ENCODE data around the gene PIM3. TPM values are rescaled to one million over a fixed set of nuclear protein-coding genes. Genes with fewer than 3 reads are reported as not detected.

PIM3 gene
- total RNA-seq, 4 donors from 2014 or later = 103 to 202 (median 143) TPM

DNA sequence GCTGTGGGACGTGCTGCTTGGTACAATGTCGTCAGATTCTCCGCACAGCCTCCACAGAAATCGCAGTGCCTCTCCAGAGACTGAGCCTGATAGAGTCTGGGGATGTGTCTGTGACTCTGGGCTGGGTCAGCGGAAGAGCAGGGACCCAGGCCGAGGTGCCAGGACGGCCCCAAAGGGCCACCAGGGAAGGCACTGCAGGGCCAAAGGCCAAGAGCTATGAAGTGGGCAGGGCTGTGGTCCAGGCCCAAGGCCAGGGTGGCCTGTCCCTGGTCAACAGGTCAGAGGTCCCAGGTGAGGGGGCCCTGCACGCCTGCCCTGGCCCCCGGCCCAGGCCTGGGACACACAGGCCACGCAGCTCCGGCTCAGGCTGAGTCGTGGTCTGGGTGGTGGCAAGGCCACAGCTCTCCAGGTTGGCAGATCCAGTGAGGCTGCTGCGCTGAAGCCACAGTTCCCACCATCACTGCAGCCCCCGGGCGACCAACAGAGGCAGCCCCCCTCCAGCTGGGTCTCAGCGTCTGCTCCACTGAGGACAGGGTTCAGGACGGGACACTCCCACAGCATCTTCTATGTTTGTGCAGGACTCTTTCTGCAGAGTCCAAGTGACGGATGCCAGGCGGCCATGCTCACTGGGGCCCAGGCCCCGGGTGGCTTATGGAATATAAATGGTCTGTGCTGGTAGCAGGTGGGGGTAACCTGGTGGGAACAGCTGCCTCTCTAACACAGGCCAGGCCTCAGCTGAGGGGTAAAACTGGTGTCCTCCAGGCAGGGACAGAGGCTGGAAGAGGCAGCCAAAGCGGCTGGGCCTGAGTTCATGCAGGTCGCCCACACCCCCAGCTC is 4.8 kb upstream of the PIM3 start:
- Histone ChIP-seq H3K9me3 (no peaks in the 10 kb centered on the region), H3K27ac (peak overlapping the region; percentile 92), H3K4me3 (no peak overlapping the region), H3K4me1 (peaks cover 77% of the 10 kb centered on the region), H3K36me3 (no peaks in the 10 kb centered on the region), H3K27me3 (no peaks in the 10 kb centered on the region)
- TF ChIP-seq POLR2AphosphoS5 (IDR thresholded peaks at IDR 0.05) = no peak
- TF ChIP-seq, protein P1, sequence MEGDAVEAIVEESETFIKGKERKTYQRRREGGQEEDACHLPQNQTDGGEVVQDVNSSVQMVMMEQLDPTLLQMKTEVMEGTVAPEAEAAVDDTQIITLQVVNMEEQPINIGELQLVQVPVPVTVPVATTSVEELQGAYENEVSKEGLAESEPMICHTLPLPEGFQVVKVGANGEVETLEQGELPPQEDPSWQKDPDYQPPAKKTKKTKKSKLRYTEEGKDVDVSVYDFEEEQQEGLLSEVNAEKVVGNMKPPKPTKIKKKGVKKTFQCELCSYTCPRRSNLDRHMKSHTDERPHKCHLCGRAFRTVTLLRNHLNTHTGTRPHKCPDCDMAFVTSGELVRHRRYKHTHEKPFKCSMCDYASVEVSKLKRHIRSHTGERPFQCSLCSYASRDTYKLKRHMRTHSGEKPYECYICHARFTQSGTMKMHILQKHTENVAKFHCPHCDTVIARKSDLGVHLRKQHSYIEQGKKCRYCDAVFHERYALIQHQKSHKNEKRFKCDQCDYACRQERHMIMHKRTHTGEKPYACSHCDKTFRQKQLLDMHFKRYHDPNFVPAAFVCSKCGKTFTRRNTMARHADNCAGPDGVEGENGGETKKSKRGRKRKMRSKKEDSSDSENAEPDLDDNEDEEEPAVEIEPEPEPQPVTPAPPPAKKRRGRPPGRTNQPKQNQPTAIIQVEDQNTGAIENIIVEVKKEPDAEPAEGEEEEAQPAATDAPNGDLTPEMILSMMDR (IDR thresholded peaks at IDR 0.05) = no peak
- no peak for TF ChIP-seq POLR2A (IDR thresholded peaks at IDR 0.05)
- TF ChIP-seq EP300 (IDR thresholded peaks at IDR 0.05) = no peak
- no peak for DNase-seq (ENCODE audit: low spot score in 2 of 2)
- 83% methylated on average over 5 of the region's 22 CpGs for WGBS

DNA sequence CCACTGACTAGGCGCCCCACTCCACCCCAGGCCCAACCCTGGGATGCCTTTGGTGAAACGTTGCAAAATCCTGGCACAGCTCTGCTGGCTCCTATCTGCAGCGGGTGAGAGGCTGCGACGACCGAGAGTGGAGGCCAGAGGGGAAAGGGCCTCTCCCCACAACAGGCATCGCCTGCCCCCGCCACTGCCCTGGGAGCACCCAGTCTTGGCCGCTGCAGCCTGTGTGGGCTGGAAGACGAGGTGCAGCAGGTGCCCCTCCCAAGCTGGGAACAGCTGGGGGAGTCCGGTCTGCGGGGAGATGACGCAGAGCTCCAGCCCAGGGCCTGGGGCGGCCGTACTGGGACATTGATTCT is 4.2 kb upstream of the PIM3 start:
- Histone ChIP-seq H3K4me1 (peaks cover 72% of the 10 kb centered on the region), H3K9me3 (no peaks in the 10 kb centered on the region), H3K27ac (peak overlapping the region; percentile 66), H3K4me3 (no peak overlapping the region), H3K36me3 (peaks cover 3% of the 10 kb centered on the region), H3K27me3 (no peaks in the 10 kb centered on the region)
- peak in 1 of 2 donors; percentile 65 for DNase-seq (ENCODE audit: low spot score in 2 of 2)
- TF ChIP-seq EP300 (IDR thresholded peaks at IDR 0.05) (no peak), POLR2A (IDR thresholded peaks at IDR 0.05) (no peak), POLR2AphosphoS5 (IDR thresholded peaks at IDR 0.05) (no peak)
- TF ChIP-seq, protein P1 (IDR thresholded peaks at IDR 0.05) = no peak
- 47% methylated on average over 11 of the region's 15 CpGs for WGBS

DNA sequence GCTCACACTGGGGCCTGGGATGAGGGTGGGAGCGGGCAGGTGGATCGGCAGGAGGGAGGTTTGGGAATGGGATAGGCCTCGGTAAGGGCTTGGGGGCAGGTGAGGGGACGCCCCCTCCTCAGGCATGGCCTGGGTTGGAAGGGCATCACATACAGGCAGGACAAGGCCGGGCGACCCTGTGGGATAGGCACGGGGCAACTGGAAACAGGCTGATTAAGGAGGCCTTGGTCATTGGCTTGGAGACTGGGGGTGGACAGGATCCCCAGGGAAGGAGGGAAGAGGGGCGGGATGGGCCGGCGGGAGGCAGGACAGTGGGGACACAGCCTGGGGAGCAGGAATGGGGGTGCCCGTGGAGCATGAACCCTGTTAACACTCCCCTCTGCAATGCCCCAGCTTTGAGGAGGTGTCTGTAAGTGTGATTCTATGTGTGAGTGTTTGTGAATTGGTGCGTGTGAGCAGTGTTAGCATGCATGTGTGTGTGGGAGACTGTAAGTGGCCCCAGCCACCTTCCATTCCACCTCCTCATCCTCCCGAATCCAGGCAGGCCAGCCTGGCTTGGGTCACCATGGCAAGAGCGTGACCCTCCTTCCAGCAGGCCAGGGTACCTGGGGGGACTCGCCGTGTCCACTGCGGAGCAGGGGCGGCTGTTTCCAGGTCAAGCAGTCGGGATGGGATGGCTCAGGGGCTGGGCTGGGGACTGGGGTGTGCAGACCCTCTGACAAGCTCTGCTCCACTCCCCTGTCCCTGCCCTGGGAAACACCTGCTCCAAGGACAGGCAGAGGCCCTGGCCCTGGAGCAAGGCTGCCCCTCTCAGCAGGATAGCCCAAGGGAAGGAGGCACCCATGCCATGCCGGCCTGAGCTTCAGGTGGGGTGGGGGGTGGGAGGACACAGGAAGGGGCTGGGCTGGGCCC is 3.4 kb upstream of the PIM3 start:
- Histone ChIP-seq H3K27ac (peak overlapping the region; percentile 66), H3K4me3 (no peak overlapping the region), H3K9me3 (no peaks in the 10 kb centered on the region), H3K4me1 (peaks cover 64% of the 10 kb centered on the region), H3K36me3 (peaks cover 9% of the 10 kb centered on the region), H3K27me3 (no peaks in the 10 kb centered on the region)
- 91% methylated on average over 19 of the region's 20 CpGs for WGBS
- TF ChIP-seq, protein P1 (IDR thresholded peaks at IDR 0.05) = no peak
- TF ChIP-seq POLR2AphosphoS5 (IDR thresholded peaks at IDR 0.05) (no peak), EP300 (IDR thresholded peaks at IDR 0.05) (no peak)
- peak in 1 of 2 donors; percentile 64 for DNase-seq (ENCODE audit: low spot score in 2 of 2)

DNA sequence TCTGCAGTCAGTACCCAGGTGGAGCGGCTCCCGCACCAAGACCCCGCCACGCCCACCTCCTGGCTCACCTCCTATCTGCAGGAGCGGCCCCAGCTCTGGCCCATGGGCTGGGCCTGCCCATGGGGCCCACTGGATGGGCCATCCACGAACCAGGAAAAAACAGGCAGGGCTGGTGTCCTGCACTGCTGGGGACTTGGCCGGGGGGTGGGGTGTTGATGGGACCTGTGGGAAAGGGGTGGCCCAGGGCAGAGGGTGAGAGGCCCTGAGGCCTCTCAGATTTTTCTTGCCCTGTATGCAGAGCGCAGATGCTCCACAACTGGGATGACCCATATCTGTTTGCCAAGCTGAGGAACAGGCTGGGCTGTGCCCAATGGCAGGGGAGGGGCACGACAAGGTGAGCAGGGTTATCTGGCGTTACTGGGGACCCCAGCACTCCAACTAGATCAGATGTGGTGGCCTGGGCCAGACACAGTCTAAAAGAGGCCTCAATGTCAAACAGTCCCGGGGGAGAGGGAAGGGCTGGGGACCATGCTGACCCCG is 2.7 kb upstream of the PIM3 start:
- Histone ChIP-seq H3K4me3 (no peak overlapping the region), H3K36me3 (peaks cover 13% of the 10 kb centered on the region), H3K27me3 (no peaks in the 10 kb centered on the region), H3K4me1 (peaks cover 62% of the 10 kb centered on the region), H3K27ac (no peak overlapping the region), H3K9me3 (no peaks in the 10 kb centered on the region)
- TF ChIP-seq POLR2A (IDR thresholded peaks at IDR 0.05) (no peak), POLR2AphosphoS5 (IDR thresholded peaks at IDR 0.05) (no peak), EP300 (IDR thresholded peaks at IDR 0.05) (no peak)
- TF ChIP-seq, protein P1 (IDR thresholded peaks at IDR 0.05) = no peak
- DNase-seq (ENCODE audit: low spot score in 2 of 2) = peak in 1 of 2 donors; percentile 64
- 76% methylated on average over 7 of the region's 12 CpGs for WGBS

All from suprapubic skin (tissue), 4 donors.